G401.6 (cell line): ENCODE results near the gene SAMD3.
"Not testable (repeated sequence)": the region's sequence is repeated elsewhere in the genome, so short reads cannot be mapped to it uniquely, and the experiment has no call there.

Experiments
- FAIRE-seq: peaks from 2 replicates; lab custom pipeline; 2012; peaks lifted over from hg19 to GRCh38; lab: Jason Lieb, UNC

SAMD3 gene

GRCh38 chr6:130173377-130174004, 49.3 kb downstream of the SAMD3 start:
- not testable (repeated sequence) for FAIRE-seq

- FAIRE-seq = not testable (repeated sequence)
These were observed 52.6 kb downstream of the SAMD3 start for GRCh38 chr6:130170160-130170559.

GRCh38 chr6:130167655-130168054, 55.1 kb downstream of the SAMD3 start:
- no peak for FAIRE-seq

- FAIRE-seq = no peak
These were observed 58.5 kb downstream of the SAMD3 start for GRCh38 chr6:130164251-130164650.

GRCh38 chr6:130163266-130163665, 59.5 kb downstream of the SAMD3 start:
- FAIRE-seq = no peak

GRCh38 chr6:130162421-130162820, 60.3 kb downstream of the SAMD3 start:
- FAIRE-seq = no peak

GRCh38 chr6:130161683-130162404, 60.9 kb downstream of the SAMD3 start:
- FAIRE-seq = no peak

GRCh38 chr6:130159956-130160355, 62.8 kb downstream of the SAMD3 start:
- no peak for FAIRE-seq

GRCh38 chr6:130158548-130158947, 64.2 kb downstream of the SAMD3 start:
- no peak for FAIRE-seq

- no peak for FAIRE-seq
These were observed 64.7 kb downstream of the SAMD3 start for GRCh38 chr6:130158056-130158455.

GRCh38 chr6:130156908-130157307, 65.8 kb downstream of the SAMD3 start:
- no peak for FAIRE-seq

GRCh38 chr6:130152908-130153510, 69.7 kb downstream of the SAMD3 start:
- FAIRE-seq = no peak

- FAIRE-seq = no peak
These were observed 71.8 kb downstream of the SAMD3 start for GRCh38 chr6:130150906-130151305.

- not testable (repeated sequence) for FAIRE-seq
These were observed 73.7 kb downstream of the SAMD3 start for GRCh38 chr6:130149016-130149415.

- FAIRE-seq = no peak
These were observed 74.6 kb downstream of the SAMD3 start for GRCh38 chr6:130148181-130148580.

GRCh38 chr6:130147111-130147510, 75.6 kb downstream of the SAMD3 start:
- FAIRE-seq = no peak

GRCh38 chr6:130143709-130144108, 79.0 kb downstream of the SAMD3 start:
- no peak for FAIRE-seq

GRCh38 chr6:130140084-130140483, 82.7 kb downstream of the SAMD3 start:
- FAIRE-seq = no peak

GRCh38 chr6:130138909-130139242, 83.9 kb downstream of the SAMD3 start:
- FAIRE-seq = no peak

GRCh38 chr6:130138116-130138908, 84.4 kb downstream of the SAMD3 start:
- FAIRE-seq = no peak

- FAIRE-seq = no peak
These were observed 86.0 kb downstream of the SAMD3 start for GRCh38 chr6:130136798-130137197.

- no peak for FAIRE-seq
These were observed 88.2 kb downstream of the SAMD3 start for GRCh38 chr6:130134582-130134981.

- FAIRE-seq = no peak
These were observed 90.5 kb downstream of the SAMD3 start for GRCh38 chr6:130132286-130132701.
